Effector memory CD4-positive, alpha-beta T cell (primary cell): ENCODE data around the gene ERN2.

Experiments
- DNase-seq, 3 donors: peaks; one replicate each; pipeline ENCODE4 v3.0.0-alpha.2; 2020
- H3K27ac ChIP-seq: 2 replicates; pipeline ENCODE4 v1.7.0; 2013; ENCODE audit warnings: mild to moderate bottlenecking, low read length, moderate library complexity; ENCODE audit not compliant: insufficient read depth, poor library complexity, severe bottlenecking
- H3K27me3 ChIP-seq: replicated peaks from 2 replicates; pipeline ENCODE4 v1.7.0; 2013; ENCODE audit warnings: mild to moderate bottlenecking, low read length; ENCODE audit not compliant: insufficient read depth, control insufficient read depth, poor library complexity, severe bottlenecking
- H3K36me3 ChIP-seq: 2 replicates; pipeline ENCODE4 v1.7.0; 2013; ENCODE audit warnings: mild to moderate bottlenecking, low read length, moderate library complexity; ENCODE audit not compliant: control insufficient read depth, insufficient read depth
- H3K4me1 ChIP-seq: 2 replicates; pipeline ENCODE4 v1.7.0; 2013; ENCODE audit warnings: low read length, mild to moderate bottlenecking; ENCODE audit not compliant: control insufficient read depth, insufficient read depth, poor library complexity, severe bottlenecking
- H3K4me3 ChIP-seq: 2 replicates; pipeline ENCODE4 v1.7.0; 2013; ENCODE audit warnings: low read length, low read depth, mild to moderate bottlenecking; ENCODE audit not compliant: insufficient read depth, poor library complexity, severe bottlenecking
- H3K9me3 ChIP-seq: 2 replicates; pipeline ENCODE4 v1.7.0; 2013; ENCODE audit warnings: mild to moderate bottlenecking, low read length, moderate library complexity; ENCODE audit not compliant: control insufficient read depth

The ERN2 gene

GRCh38 chr16:23673971-23674614, 38.9 kb downstream of the ERN2 start:
- DNase-seq: no peak
- Histone ChIP-seq H3K27ac (no peak overlapping the region), H3K4me1 (no peaks in the 10 kb centered on the region), H3K36me3 (peaks cover 14% of the 10 kb centered on the region), H3K4me3 (no peak overlapping the region), H3K9me3 (no peaks in the 10 kb centered on the region), H3K27me3 (no peaks in the 10 kb centered on the region)

- H3K27ac ChIP-seq: no peak overlapping the region
- peaks cover 50% of the 10 kb centered on the region for H3K36me3 ChIP-seq
Observed at GRCh38 chr16:23670137-23670776, 42.8 kb downstream of the ERN2 start.

GRCh38 chr16:23668873-23669272, 44.1 kb downstream of the ERN2 start:
- no peak for DNase-seq
- H3K27ac ChIP-seq: no peak overlapping the region
- no peak overlapping the region for H3K4me3 ChIP-seq
- no peaks in the 10 kb centered on the region for H3K4me1 ChIP-seq
- no peaks in the 10 kb centered on the region for H3K9me3 ChIP-seq
- H3K36me3 ChIP-seq: peaks cover 60% of the 10 kb centered on the region
- no peaks in the 10 kb centered on the region for H3K27me3 ChIP-seq

More at GRCh38 chr16:23670137-23670776, 42.8 kb downstream of the ERN2 start:
- no peaks in the 10 kb centered on the region for H3K9me3 ChIP-seq
- no peak for DNase-seq
- H3K4me3 ChIP-seq: no peak overlapping the region
- H3K4me1 ChIP-seq: no peaks in the 10 kb centered on the region
- H3K27me3 ChIP-seq: no peaks in the 10 kb centered on the region

- peaks cover 66% of the 10 kb centered on the region for H3K36me3 ChIP-seq
- no peak overlapping the region for H3K27ac ChIP-seq
- no peaks in the 10 kb centered on the region for H3K4me1 ChIP-seq
- H3K27me3 ChIP-seq: no peaks in the 10 kb centered on the region
- no peak for DNase-seq
- H3K4me3 ChIP-seq: no peak overlapping the region
- H3K9me3 ChIP-seq: no peaks in the 10 kb centered on the region
Observed at GRCh38 chr16:23668225-23668624, 44.8 kb downstream of the ERN2 start.

- no peak overlapping the region for H3K27ac ChIP-seq
- H3K27me3 ChIP-seq: no peaks in the 10 kb centered on the region
- H3K9me3 ChIP-seq: no peaks in the 10 kb centered on the region
- peaks cover 75% of the 10 kb centered on the region for H3K36me3 ChIP-seq
- DNase-seq: no peak
- no peak overlapping the region for H3K4me3 ChIP-seq
- no peaks in the 10 kb centered on the region for H3K4me1 ChIP-seq
Observed at GRCh38 chr16:23667355-23667659, 45.7 kb downstream of the ERN2 start.

- no peak for DNase-seq
- peaks cover 80% of the 10 kb centered on the region for H3K36me3 ChIP-seq
- no peak overlapping the region for H3K27ac ChIP-seq
- H3K4me1 ChIP-seq: no peaks in the 10 kb centered on the region
- H3K27me3 ChIP-seq: no peaks in the 10 kb centered on the region
- no peaks in the 10 kb centered on the region for H3K9me3 ChIP-seq
- no peak overlapping the region for H3K4me3 ChIP-seq
Observed at GRCh38 chr16:23666571-23667354, 46.3 kb downstream of the ERN2 start.

- H3K4me1 ChIP-seq: no peaks in the 10 kb centered on the region
- H3K36me3 ChIP-seq: peaks cover 90% of the 10 kb centered on the region
- H3K27ac ChIP-seq: no peak overlapping the region
- no peak for DNase-seq
- no peaks in the 10 kb centered on the region for H3K27me3 ChIP-seq
- H3K9me3 ChIP-seq: no peaks in the 10 kb centered on the region
- no peak overlapping the region for H3K4me3 ChIP-seq
Observed at GRCh38 chr16:23663918-23664317, 49.1 kb downstream of the ERN2 start.

- peaks cover 19% of the 10 kb centered on the region for H3K36me3 ChIP-seq
- no peak overlapping the region for H3K4me3 ChIP-seq
- no peak overlapping the region for H3K27ac ChIP-seq
- no peaks in the 10 kb centered on the region for H3K27me3 ChIP-seq
- H3K4me1 ChIP-seq: no peaks in the 10 kb centered on the region
- H3K9me3 ChIP-seq: no peaks in the 10 kb centered on the region
- no peak for DNase-seq
Observed at GRCh38 chr16:23651943-23652468, 61.0 kb downstream of the ERN2 start.

GRCh38 chr16:23650674-23651416, 62.2 kb downstream of the ERN2 start:
- DNase-seq: no peak
- no peaks in the 10 kb centered on the region for H3K27me3 ChIP-seq
- H3K36me3 ChIP-seq: peaks cover 19% of the 10 kb centered on the region
- H3K9me3 ChIP-seq: no peaks in the 10 kb centered on the region
- H3K4me1 ChIP-seq: no peaks in the 10 kb centered on the region
- H3K27ac ChIP-seq: no peak overlapping the region
- H3K4me3 ChIP-seq: no peak overlapping the region
